NB4 (cell line): ENCODE measurements around the gene MARCHF5.

Experiments used
- DNase-seq: peaks from one replicate; pipeline ENCODE4 v3.0.0; 2010; ENCODE audit warnings: low read depth
- H3K4me3 ChIP-seq: one replicate; pipeline ENCODE4 v1.5.1; 2011; ENCODE audit warnings: mild to moderate bottlenecking, low read depth, low read length, moderate library complexity
- MYC ChIP-seq: IDR thresholded peaks from 2 replicates; pipeline ENCODE4 v1.6.1; 2011; ENCODE audit warnings: low read depth, low read length
- POLR2A ChIP-seq: IDR thresholded peaks from 2 replicates; pipeline ENCODE4 v1.6.1; 2011; ENCODE audit warnings: mild to moderate bottlenecking; ENCODE audit not compliant: insufficient read length; ENCODE audit errors: extremely low read depth
- TF ChIP-seq, protein P1 (sequence below): IDR thresholded peaks from 2 replicates; pipeline ENCODE4 v1.6.1; 2011; ENCODE audit warnings: low read depth, low read length
- TF ChIP-seq, protein P2 (sequence below): IDR thresholded peaks from one replicate; pipeline ENCODE4 v1.5.1; 2012; ENCODE audit warnings: low read depth, low read length

Gene MARCHF5

DNA sequence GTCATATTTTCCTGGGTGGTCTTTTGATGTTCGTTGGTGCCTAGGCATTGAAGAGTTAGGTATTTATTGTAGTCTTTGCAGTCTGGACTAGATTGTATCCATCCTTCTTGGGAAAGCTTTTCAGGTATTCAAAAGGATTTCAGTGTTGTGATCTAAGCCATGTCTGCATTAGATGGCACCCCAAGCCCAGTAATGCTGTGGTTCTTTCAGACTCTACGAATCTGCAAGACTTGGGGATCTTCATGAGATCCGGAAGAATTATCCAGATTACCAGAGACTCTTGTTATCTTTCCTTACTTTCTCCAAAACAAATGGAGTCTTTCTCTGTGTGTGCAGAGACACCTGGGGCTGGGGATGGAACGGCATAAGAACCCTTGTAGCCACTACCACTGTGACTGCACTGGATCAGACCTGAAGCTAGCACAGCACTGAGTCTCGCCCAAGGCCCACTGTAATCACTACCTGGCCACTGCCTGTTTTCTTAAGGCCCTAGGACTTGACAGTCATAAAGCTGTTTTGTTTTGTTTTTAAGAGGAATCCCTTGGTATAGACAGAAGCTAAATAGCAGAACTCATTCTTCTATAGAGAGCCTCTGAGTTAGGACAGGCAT is 75.5 kb downstream of the MARCHF5 start:
- TF ChIP-seq POLR2A (no peak), MYC (no peak)
- TF ChIP-seq, protein P1, sequence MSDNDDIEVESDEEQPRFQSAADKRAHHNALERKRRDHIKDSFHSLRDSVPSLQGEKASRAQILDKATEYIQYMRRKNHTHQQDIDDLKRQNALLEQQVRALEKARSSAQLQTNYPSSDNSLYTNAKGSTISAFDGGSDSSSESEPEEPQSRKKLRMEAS = no peak
- TF ChIP-seq, protein P2, sequence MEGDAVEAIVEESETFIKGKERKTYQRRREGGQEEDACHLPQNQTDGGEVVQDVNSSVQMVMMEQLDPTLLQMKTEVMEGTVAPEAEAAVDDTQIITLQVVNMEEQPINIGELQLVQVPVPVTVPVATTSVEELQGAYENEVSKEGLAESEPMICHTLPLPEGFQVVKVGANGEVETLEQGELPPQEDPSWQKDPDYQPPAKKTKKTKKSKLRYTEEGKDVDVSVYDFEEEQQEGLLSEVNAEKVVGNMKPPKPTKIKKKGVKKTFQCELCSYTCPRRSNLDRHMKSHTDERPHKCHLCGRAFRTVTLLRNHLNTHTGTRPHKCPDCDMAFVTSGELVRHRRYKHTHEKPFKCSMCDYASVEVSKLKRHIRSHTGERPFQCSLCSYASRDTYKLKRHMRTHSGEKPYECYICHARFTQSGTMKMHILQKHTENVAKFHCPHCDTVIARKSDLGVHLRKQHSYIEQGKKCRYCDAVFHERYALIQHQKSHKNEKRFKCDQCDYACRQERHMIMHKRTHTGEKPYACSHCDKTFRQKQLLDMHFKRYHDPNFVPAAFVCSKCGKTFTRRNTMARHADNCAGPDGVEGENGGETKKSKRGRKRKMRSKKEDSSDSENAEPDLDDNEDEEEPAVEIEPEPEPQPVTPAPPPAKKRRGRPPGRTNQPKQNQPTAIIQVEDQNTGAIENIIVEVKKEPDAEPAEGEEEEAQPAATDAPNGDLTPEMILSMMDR = no peak
- DNase-seq = no peak

DNA sequence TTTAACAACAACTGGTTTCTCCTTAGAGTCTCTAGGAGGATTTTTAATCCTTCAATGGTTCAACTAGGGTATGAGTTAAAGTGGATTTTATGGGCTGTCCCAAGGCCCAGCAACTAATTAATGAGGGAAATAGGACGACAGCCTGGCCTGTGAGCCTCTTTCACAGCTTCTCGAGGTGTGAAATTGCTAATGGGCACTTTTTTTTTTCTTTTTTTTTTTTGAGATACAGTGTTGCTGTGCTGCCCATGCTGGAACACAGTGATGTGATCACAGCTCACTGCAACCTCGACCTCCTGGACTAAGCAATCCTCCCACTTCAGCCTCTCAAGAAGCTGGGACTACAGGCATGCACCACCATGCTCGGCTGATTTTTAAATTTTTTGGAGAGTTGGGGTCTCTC is 87.0 kb downstream of the MARCHF5 start:
- H3K4me3 ChIP-seq = no peak overlapping the region
- no peak for DNase-seq

More for the DNA sequence above, 75.5 kb downstream of the MARCHF5 start:
- H3K4me3 ChIP-seq = no peak overlapping the region

DNA sequence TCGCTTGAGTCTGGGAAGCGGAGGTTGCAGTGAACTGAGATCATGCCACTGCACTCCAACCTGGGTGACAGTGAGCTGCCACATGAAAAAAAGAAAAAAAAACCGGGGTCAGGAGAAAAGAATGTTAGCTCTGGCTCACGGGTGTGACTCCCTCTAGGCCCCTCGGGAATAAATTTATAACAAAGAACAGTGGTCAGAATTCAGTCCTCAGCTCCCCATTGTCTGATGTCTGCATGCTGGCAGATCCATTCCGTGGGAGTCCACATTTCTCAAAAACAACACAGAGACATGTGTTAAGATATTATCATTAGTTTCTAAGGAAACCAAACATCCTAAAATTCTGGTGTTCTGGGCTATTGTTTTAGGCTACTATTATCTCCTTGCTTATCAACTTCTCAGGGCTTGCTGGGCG is 90.6 kb downstream of the MARCHF5 start:
- no peak for DNase-seq
- no peak overlapping the region for H3K4me3 ChIP-seq
- TF ChIP-seq, protein P1 = no peak
- TF ChIP-seq, protein P2 = no peak
- no peak for TF ChIP-seq MYC
- no peak for TF ChIP-seq POLR2A

More for the DNA sequence above, 87.0 kb downstream of the MARCHF5 start:
- TF ChIP-seq, protein P2 = no peak
- TF ChIP-seq, protein P1 = no peak
- TF ChIP-seq MYC = no peak
- no peak for TF ChIP-seq POLR2A

DNA sequence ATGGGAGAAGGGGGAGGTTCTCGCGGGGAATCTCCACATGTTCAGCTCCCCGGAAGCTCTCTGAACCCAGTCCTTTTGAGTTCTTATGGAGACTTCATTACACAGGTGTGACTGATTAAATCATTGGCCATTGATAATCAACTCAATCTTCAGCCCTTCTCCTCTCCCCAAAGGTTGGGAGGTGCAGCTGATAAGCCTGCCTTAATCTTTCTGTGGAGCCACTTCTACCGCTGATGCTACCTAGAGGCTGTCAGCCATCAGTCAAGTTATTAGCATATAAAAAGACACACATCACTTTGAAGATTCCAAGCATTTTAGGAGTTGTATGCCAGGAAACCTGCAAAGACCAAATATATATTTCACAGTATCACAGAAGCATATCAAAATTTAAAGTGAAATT is 91.7 kb downstream of the MARCHF5 start:
- DNase-seq = no peak
- no peak for TF ChIP-seq MYC
- TF ChIP-seq, protein P1 = no peak
- no peak overlapping the region for H3K4me3 ChIP-seq

DNA sequence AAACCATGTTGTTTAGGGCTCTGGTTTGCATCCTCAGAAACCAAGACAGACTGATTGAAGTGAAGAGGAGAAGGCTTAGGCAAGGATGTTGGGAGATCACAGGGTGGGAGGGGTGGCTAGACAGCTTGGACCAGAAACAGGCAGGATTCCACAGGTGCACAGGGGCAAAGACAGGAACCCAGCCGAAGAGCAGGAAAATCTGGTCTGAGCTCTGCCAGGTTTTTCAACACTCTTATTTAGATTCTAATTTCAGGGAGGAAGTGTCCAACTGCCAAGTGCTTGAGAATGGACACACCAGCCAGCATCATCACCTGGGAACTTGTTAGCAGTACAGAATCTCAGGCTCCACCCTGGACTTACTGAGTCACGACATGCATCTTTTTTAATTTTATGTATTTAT is 93.8 kb downstream of the MARCHF5 start:
- no peak for TF ChIP-seq POLR2A
- TF ChIP-seq, protein P2 = no peak
- TF ChIP-seq MYC = no peak
- TF ChIP-seq, protein P1 = no peak
- no peak overlapping the region for H3K4me3 ChIP-seq
- DNase-seq = no peak

DNA sequence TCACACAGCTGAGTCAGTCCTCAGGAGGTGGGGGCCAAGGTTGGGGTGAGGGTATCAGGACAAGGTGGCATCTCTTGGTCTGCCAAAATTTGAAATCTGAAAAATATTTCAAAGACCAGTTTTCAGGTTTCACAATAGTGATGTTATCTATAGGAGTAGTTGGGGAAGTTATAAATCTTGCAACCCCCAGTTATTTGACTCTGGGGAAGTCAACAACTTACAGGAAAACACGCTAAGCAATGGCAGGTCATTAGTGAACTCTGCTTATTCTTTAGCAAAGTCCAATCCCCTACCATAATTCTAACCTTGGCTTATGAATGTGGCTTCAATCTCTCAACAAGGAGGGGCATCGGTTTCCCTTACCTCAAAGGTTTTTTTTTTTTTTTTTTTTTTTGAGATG is 94.9 kb downstream of the MARCHF5 start:
- DNase-seq = peak; percentile 31
- TF ChIP-seq POLR2A (no peak), MYC (no peak)
- TF ChIP-seq, protein P1 = no peak
- TF ChIP-seq, protein P2 = no peak
- H3K4me3 ChIP-seq = no peak overlapping the region
